HG03521 (cell line): ENCODE measurements around the gene IREB2.
"Not testable (repeated sequence)": the region's sequence is repeated elsewhere in the genome, so short reads cannot be mapped to it uniquely, and the experiment has no call there.

Source experiments
- ATAC-seq: cut with Tn5 transposase; IDR thresholded peaks from one replicate; pipeline ENCODE4 v1.9.1; 2021; ENCODE audit warnings: mild to moderate bottlenecking, moderate library complexity; ENCODE audit not compliant: unreplicated experiment

The IREB2 gene

DNA sequence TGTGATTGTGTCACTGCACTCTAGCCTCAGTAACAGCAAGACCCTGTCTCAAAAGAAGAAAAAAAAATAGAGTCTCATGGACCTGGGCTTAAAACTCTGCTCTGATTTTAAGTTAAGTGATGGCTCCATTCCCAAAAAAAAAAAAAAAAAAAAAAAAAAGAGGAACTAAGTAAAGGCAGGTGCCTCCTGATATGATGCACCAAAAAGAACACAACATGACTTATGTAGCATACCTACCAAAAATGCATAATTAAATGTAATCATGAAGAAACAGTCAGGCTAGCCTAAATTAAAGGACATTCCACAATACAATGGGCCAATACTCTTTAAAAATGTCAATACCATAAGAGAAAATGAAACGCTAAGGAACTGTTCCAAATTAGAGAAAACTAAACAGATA, 5.4 kb upstream of the IREB2 start:
- ATAC-seq, result no peak

DNA sequence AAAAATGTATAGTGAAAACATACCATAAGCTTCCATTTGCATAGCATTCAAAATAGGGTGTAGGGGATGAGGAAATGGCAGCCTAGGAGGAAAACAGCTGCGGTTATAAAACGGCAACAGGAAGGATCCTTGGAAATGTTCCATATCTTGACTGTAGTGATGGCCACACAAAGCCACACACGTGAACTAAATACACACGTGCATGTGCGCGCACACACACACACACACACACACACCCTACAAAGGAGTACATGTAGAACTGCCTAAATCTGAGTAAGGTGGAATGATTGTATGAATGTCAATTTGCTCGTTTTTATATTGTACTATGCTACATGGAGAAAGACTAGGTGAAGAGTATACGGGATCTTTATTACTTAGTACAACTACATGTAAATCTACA, 3.9 kb upstream of the IREB2 start:
- ATAC-seq, result no peak

DNA sequence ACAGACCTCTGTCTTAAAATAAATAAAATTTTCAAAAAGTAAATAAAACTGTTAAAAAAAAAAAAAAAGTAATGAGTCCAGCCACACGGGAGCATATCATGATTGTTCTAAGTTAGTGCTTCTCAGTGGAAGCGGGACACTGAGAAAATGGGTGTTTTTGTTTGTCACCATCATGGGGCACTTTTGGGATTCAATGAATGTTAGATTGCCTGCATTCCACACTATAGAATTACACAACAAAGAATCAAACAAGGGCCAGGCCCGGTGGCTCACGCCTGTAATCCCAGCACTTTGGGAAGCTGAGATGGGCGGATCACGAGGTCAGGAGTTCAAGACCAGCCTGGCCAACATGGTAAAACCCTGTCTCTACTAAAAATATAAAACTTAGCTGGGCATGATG, 3.3 kb upstream of the IREB2 start:
- not testable (repeated sequence) for ATAC-seq

GRCh38 chr15:78437107-78437761, 782 bp upstream of the IREB2 start:
- ATAC-seq, result no peak

DNA sequence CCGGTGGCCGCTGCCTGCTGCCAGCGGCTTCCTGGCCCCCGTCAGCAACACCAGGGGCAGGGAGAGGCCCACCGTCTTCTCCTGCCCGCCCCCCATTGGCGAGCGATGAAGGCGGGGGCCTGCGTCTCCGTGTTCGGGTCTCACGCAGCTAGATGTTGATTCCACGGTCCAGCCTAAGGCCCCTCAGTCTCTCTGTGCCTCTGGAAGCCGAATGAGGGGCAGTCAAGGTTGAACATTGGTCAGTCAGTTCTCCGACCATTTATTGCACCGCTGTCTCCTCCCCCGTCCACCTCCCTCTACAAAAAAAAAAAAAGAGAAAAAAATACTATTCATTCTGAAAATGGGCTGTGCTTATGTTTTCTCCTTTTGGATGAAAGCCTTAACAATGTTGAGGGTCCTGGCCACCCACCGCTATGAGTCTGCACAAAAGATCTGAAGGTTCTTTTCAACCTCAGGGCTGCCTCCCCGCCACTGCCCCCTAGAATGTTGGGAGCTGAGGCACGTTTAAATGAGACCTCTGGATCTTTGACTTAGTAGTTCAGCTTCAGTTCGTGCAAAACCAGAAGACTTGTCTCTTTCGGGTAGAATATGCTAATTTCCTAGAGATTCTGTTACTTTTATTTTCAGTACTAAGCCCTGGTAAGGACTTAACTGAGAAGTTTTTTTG, 736 bp downstream of the IREB2 start:
- ATAC-seq, result peak; percentile 7

GRCh38 chr15:78440375-78441373, 2.7 kb downstream of the IREB2 start:
- no peak for ATAC-seq

DNA sequence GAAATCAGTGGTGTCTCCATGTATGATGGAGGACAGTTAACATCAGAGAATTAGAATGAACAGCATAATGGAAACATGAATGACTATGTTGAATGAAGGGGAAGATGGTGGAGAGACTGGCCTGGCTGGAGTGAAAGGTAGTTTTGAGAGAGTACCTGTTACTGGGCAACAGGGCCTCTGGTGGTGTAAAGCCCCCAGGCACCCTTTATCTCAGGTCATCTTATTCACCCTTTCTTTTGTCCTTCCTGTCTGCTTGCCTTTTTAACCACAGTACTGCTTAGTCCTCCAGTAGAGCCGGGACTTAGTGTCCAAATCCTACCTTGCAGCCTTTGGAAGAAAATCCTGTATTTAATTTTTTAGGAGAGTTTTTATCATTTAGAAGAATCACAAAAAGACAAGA, 6.2 kb downstream of the IREB2 start:
- no peak for ATAC-seq

DNA sequence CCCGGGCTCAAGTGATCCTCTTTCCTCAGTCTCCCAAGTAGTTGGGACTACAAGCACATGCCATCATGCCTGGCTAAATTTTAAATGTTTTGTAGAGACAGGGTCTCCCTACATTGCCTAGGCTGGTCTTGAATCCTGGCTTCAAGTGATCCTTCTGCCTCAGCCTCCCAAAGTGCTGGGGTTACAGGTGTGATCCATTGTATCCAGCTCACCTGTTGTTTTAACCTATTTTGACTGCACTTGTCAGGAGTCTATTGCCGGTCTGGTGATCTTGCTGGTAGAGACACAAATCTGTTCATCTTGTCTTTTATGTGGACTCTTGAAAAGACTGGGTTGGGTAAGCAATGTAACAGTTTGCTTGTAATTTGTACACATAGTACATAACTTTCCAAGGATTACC, 7.9 kb downstream of the IREB2 start:
- ATAC-seq, result no peak

- no peak for ATAC-seq
Observed at GRCh38 chr15:78446551-78446950, 8.5 kb downstream of the IREB2 start.

- ATAC-seq, result no peak
Observed at GRCh38 chr15:78448441-78449219, 10.6 kb downstream of the IREB2 start.

DNA sequence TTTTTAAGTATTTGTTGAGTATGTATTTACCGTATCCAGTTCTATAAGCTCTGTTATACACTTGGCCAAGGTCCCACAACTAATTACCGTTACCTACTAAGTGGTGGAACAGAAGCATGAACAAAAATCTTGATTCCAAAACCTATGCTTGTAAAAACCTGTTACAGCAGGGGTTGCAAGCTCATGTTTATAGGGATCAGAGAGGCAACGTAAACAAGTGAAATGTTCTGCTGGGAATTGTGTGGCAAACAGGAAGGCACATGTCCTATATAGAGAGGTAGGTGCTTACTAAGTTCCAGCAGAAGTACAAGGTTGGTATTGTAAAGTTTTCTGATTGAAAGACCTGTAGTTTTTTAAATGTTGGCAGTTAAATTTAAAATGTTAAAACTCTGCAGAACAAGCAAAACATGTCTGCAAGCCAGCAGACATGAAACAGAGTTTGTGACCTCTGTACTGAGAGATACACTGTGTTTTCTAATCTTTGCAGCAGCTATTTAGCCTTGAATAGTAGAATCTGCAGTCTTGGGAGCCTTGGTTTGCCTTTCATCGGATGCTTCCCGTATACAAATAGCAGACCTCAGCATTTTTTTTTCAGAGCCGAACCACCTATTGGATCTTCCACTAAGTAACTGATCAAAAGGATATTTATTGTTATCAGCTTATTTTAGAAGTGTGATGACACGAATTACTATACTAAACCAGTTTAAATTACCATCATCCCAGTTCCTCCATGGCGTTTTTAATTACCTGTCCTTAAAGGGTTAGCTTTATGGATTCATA, 11.4 kb downstream of the IREB2 start:
- ATAC-seq, result no peak

GRCh38 chr15:78450285-78450858, 12.4 kb downstream of the IREB2 start:
- no peak for ATAC-seq

GRCh38 chr15:78452485-78452884, 14.5 kb downstream of the IREB2 start:
- ATAC-seq, result no peak

GRCh38 chr15:78453447-78453846, 15.4 kb downstream of the IREB2 start:
- ATAC-seq, result no peak

DNA sequence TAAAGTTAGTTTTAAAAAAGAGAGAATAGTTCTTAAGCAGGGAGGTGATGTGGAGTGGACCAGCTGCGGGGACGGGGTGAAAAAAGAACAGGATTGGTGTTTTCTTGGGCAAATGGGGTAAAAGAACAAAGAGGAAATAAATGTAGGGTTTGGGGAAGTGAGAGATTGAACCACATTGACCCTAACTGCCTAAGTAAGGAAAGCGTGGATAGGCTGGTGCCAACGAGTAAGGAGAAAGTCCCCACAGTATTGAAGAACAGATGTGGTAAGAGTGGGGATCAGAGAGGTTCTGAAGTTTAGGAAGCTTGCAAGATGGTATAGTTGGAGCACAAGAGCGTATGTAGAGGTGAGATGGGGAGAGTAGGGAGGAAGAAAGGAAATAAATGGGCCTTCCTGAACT, 17.0 kb downstream of the IREB2 start:
- ATAC-seq, result no peak

DNA sequence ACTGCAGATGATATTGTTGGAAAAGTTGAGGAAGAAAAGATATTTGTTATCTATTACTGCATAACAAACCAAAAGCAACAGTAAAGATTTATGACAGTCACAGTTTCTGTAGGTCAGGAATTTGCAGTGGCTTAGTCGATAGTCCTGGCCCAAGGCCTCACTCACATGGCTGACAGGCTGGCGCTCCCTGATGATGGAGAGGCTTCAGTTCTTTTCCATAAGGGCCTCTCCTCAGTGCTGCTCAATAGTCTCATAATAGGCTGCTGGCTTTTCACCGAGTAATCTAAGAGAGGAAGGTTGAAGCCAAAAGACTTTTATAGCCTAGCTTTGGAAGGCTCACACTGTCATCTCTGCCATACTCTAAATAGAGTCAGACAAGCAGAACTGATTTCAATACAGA, 17.7 kb downstream of the IREB2 start:
- ATAC-seq, result no peak

GRCh38 chr15:78456426-78456825, 18.4 kb downstream of the IREB2 start:
- ATAC-seq, result no peak

DNA sequence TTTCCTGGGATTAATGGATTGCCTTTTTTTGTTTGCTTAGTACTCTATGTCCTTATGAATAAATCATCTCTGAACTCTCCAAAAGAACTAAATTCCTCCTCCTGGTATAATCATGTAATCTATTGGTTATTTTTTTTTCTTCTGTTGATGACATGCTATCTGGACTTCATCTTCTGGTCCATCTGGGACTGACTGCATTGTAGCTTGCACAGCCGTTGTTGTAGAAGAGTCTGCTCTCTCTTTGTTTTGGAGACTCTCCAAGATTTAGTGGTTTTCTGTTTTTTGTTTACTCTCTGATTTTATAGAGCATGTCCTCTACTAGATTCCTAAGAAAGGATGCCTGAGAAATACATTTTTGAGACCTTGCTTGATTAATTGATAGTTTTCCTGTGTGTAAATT, 19.1 kb downstream of the IREB2 start:
- no peak for ATAC-seq

DNA sequence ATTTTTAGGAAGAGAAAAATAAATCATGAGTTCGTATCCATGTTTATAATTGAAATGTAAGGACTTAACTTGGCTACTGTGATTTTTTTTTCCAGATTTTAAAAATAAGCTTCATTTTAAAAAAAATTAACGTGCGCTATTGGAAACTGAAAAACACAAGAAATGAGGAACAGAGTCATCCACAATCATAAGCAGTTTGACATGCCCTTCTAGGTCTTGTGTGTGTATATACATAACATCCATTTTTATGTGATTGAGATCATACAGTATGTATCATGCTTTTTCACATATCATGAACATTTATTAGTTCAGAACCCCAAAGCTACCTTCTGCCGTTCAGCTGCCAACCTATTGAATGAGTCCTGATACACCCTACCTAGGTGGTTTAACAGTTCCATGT, 22.7 kb downstream of the IREB2 start:
- no peak for ATAC-seq
